Stimulated activated CD8-positive, alpha-beta memory T cell treated with anti-CD3 and anti-CD28 coated beads, Interleukin-7, amount 100 ng/mL, for 1 hour (primary cell): ENCODE measurements around the gene TP53BP2.
"Not testable (repeated sequence)": the region's sequence is repeated elsewhere in the genome, so short reads cannot be mapped to it uniquely, and the experiment has no call there.

Experiments
- DNase-seq, 2 donors: peaks; one replicate each; pipeline ENCODE4 v3.0.0-alpha.2; 2020; ENCODE audit warnings: low read depth in 2 of 2

The TP53BP2 gene

GRCh38 chr1:223831755-223832636 is 13.8 kb downstream of the TP53BP2 start:
- no peak for DNase-seq

GRCh38 chr1:223829678-223830077 is 16.1 kb downstream of the TP53BP2 start:
- DNase-seq = no peak

DNA sequence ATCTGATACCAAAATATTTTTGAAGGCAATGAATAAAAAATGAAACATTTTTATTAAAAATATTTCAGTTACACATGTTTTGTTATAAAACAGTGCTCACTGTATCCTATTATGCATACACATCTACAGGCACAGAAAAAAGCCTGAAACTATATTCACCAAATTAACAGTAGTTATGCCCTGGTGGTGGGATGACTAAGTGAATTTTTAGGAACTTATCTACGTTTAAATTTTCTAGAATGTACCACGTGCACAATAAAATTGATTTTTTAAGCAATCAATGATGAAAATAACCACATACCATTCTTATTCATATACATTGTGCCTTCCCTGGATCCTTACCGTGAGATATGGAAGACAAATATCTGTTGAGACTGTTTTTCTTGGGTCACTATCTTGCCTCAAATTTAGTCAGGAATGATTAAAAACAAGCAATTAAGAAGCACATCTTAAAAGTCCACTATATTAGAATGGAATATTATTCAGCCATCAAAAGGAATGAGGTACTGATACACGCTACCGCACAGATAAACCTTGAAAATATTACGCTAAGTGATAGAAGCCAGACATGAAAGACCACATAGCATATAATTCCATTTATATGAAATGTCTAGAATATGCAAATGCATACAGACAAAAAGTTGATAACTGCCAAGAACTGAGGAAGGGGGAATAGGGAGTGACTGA is 17.4 kb downstream of the TP53BP2 start:
- no peak for DNase-seq

DNA sequence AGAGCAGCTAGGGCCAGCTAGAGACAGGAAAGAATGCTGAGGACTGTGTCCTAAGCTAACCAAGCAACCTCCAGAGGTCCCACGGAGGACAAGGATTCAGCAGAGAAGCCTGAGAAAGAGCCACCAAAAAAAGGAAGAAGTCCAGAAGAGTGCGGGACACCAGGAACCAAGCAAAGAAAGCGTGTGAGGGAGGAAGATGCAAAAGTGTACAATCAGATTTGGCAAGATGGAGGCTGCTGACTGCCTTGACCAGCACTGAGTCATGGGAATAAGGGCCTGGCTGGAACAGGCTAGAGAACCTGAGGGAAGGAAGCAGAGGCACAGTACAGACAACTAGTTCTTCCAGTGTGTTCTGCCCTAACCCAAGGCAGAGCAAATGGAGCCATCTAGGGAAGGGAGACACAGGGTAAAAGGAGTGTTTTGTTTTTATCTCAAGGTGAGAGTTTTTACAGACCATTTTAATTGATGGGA is 18.5 kb downstream of the TP53BP2 start:
- no peak for DNase-seq

DNA sequence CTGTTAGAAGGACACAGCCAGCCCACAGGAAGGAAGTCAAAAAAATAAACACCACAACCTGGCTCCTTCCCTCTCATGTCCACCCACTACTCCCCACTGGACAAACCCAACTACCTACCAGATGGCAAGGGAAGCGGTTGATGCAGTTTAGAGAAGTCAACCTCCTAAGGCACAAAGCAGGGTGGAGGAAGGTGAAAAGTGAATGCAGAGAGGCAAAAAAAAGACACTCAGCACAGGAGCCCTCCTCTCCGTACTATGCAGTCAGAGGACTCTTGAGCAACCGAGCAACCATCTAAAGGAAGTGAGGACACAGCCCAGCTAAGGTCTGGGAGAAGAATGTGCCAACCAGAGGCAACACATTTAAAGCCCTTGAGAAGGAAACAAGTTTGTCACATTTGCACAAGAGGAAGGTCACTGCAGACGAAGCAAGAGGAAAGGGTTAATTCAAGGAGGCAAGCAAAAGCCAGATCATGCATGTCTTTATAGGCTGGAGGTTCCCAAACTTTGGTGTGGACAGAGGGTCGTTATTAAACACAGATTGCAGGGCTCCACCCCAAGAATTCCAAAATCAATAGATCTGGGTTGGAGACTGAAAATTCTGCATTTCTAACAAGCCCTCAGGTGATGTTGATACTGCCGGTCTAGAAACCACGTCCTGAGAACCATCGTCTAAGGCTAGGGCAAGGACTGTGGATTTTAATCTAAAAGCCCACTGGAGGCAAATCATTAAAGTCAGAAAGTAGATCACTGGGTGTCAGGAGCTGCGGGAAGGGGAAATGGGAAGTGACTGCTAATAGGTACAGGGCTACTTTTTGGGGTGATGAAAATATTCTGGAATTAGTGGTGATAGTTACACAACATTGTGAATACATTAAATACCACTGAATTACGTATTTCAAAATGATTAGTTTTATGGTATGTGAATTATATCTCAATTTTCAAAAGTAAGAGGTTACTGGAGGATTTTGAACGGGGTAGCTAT is 19.7 kb downstream of the TP53BP2 start:
- DNase-seq = no peak

- DNase-seq = no peak
Observed at GRCh38 chr1:223824712-223825111, 21.0 kb downstream of the TP53BP2 start.

GRCh38 chr1:223824287-223824686 is 21.5 kb downstream of the TP53BP2 start:
- DNase-seq = no peak

- DNase-seq = no peak
Observed at GRCh38 chr1:223820971-223821370, 24.8 kb downstream of the TP53BP2 start.

DNA sequence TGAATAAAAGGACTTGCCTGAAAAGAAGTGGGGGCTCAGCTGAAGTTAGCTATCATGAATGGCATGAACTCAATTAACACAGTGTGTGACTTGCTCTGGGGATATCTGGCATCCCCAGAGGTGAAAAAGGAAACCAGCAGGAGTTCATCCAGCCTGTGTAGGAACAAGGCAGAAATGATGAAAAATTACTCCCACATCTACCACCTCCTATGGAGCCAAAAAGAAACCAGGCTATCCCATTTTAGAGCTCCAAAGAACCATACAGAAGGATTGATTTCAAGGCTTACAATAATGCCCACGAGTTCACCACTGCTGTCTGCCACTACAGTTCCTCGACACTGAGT is 25.3 kb downstream of the TP53BP2 start:
- no peak for DNase-seq

- no peak for DNase-seq
Observed at GRCh38 chr1:223819730-223820514, 25.8 kb downstream of the TP53BP2 start.

DNA sequence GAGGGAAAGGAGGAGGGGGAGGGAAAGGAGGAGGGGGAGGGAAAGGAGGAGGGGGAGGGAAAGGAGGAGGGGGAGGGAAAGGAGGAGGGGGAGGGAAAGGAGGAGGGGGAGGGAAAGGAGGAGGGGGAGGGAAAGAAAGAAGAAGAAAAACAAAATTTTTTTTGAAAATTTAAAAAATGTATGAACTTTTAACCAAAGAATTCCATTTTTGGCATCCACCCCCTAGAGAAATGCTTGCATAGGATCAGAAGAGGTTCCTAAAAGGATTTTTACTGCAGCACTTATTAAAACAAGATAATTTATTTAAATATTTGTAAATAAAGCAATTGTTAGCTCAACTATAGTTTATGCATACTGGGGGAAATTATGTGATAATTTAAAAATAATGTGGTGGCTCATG is 28.5 kb downstream of the TP53BP2 start:
- DNase-seq = not testable (repeated sequence)

DNA sequence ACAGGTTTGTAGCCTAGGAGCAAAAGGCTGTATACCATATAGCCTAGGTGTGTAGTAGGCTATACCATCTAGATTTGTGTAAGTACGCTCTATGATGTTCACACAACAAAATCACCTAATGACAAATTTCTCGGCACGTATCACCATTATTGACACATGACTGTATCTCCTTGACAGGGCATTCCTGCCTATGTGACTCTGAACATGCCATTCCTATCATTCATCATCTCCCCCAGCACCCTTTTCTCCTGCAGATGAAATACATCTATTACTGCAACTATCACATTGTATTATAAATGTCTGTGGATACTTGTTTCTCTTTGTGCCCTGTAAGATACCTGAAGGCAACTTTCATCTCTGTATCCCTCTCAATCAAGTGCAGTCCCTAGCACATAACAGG is 29.9 kb downstream of the TP53BP2 start:
- no peak for DNase-seq

DNA sequence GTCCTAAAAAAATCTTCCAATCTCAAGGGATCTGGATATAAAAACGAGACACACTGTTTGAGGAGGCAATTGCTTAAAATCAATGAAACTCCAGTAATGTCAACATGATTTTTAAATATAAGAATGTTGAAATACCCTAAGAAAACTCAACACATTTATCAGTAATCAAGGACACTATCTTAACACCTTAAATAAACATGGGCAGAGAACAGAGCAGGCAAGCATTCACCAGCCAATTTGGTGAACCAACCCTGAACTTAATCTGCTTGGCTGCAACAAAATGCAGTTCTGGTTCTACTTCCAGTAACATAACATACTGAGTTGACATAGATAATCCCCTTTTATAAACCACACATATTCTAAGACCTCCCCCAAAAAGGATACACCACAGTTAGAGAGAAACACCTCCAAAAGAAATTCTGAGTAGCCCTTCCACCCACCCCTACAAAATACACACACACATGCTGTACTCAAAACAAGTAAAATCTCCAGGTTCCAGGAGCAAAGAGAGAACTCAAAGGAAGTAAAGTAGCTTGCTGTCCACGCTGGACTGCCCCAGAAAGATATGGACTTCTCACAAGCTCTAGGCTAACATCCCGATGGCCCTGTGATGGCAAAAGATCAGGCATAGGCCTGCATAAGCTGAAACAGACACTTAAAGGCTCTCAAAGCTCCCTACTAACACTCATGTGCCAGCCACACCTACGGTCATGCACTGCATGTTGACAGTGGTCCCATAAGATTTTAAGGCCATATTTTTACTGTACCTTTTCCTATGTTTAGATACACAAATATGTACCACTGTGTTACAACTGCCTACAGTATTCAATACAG is 30.5 kb downstream of the TP53BP2 start:
- DNase-seq = no peak

GRCh38 chr1:223813645-223814044 is 32.1 kb downstream of the TP53BP2 start:
- no peak for DNase-seq

- DNase-seq = no peak
Observed at GRCh38 chr1:223811634-223812101, 34.1 kb downstream of the TP53BP2 start.

DNA sequence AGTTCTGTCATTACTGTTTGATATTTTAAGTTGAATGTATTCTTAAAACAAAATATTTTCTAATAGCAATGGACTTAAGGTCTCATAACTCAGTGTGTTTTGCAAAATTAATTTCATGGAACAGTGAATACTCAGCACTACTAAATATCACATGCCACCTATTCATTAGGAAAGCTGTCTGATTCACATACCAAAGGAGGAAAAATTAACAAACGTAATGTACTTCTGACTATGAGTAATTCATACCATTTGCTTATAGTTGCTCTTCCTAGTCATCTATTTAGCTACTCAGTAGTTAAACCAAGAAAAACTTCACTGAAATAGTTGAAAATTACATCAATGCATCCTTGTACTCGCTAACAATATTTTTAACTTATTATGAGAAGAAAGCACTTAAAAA is 35.2 kb downstream of the TP53BP2 start:
- no peak for DNase-seq

DNA sequence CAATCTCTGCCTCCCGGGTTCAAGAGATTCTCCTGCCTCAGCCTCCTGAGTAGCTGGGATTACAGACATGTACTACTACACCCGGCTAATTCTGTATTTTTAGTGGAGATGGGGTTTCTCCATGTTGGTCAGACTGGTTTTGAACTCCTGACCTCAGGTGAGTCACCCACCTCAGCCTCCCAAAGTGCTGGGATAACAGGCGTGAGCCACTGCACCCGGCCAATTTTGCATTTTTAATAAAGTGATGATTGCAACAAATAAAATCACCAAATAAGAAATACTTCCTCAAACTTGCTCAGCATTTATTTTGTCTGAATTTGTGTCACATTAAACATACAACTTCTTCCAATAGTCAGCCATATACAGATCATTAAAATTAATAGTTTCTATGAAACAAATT is 35.8 kb downstream of the TP53BP2 start:
- DNase-seq = not testable (repeated sequence)

DNA sequence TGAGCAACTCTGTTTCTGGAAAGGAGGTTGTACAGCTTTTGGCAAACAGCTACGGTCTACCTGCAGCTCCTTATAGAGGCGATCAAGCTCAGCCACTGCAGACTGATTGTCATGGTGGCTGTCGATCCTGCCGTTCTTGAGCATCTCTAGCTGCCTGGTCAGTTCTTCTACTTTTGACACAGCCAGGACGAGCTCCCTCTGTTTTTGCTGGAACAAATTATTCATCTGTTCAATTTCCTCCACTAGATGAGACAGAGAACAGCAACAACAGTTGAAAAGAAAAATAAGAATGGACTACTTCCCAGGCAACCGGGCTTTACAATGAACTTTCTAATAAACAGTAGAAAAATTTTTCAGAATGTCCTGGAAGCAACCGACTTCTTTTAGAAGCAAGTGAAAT is 42.5 kb downstream of the TP53BP2 start:
- DNase-seq = no peak

GRCh38 chr1:223802602-223803001 is 43.1 kb downstream of the TP53BP2 start:
- no peak for DNase-seq

GRCh38 chr1:223802032-223802431 is 43.7 kb downstream of the TP53BP2 start:
- no peak for DNase-seq
